ENCODE data around the gene RAD51B.
"Not testable (repeated sequence)": the region's sequence is repeated elsewhere in the genome, so short reads cannot be mapped to it uniquely, and the experiment has no call there.

RAD51B gene

DNA sequence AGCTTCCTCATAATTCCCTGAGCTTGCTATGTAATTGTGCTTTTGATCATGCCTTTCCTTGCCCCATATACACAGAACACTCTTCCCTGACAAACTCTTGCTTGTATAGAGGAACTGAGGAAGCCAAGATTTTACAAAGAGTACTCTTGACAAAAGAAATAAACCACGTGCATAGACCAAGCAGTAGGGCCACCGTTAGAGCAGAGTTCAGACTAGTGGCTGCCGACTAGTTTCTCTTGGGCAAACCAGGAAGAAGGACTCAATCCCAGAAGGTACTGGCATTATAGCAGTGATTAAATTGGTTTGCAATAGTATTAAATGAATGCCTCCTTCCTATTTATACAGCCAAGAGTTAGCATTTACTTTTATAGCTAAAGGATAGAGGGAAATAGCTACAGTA, 146.1 kb downstream of the RAD51B start:
- H3K27me3 ChIP-seq (ENCODE audit: insufficient read depth, poor library complexity, severe bottlenecking) = no peaks in the 10 kb centered on the region
- H3K27ac ChIP-seq (replicated peaks) = no peak overlapping the region
- DNase-seq (ENCODE audit: low read depth in 1 of 2, low spot score in 1 of 2) = no peak
- no peak overlapping the region for H3K4me3 ChIP-seq (replicated peaks; ENCODE audit: insufficient read depth, low read length)
- no peak for TF ChIP-seq POLR2AphosphoS5 (IDR thresholded peaks at IDR 0.05; ENCODE audit: low read depth)
- TF ChIP-seq SPI1 (IDR thresholded peaks at IDR 0.05; ENCODE audit: borderline replicate concordance, low read depth) = no peak
- no peak for TF ChIP-seq GABPA (IDR thresholded peaks at IDR 0.05; ENCODE audit: low read depth)
- TF ChIP-seq, protein P1, sequence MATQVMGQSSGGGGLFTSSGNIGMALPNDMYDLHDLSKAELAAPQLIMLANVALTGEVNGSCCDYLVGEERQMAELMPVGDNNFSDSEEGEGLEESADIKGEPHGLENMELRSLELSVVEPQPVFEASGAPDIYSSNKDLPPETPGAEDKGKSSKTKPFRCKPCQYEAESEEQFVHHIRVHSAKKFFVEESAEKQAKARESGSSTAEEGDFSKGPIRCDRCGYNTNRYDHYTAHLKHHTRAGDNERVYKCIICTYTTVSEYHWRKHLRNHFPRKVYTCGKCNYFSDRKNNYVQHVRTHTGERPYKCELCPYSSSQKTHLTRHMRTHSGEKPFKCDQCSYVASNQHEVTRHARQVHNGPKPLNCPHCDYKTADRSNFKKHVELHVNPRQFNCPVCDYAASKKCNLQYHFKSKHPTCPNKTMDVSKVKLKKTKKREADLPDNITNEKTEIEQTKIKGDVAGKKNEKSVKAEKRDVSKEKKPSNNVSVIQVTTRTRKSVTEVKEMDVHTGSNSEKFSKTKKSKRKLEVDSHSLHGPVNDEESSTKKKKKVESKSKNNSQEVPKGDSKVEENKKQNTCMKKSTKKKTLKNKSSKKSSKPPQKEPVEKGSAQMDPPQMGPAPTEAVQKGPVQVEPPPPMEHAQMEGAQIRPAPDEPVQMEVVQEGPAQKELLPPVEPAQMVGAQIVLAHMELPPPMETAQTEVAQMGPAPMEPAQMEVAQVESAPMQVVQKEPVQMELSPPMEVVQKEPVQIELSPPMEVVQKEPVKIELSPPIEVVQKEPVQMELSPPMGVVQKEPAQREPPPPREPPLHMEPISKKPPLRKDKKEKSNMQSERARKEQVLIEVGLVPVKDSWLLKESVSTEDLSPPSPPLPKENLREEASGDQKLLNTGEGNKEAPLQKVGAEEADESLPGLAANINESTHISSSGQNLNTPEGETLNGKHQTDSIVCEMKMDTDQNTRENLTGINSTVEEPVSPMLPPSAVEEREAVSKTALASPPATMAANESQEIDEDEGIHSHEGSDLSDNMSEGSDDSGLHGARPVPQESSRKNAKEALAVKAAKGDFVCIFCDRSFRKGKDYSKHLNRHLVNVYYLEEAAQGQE (IDR thresholded peaks at IDR 0.05; ENCODE audit: insufficient replicate concordance, low read depth) = no peak
- no peak for TF ChIP-seq CTCF (IDR thresholded peaks at IDR 0.05; ENCODE audit: insufficient read depth, low read length)

- no peak for DNase-seq (ENCODE audit: low read depth in 1 of 2, low spot score in 1 of 2)
- TF ChIP-seq POLR2AphosphoS5 (IDR thresholded peaks at IDR 0.05; ENCODE audit: low read depth) = no peak
- no peak for TF ChIP-seq GABPA (IDR thresholded peaks at IDR 0.05; ENCODE audit: low read depth)
- TF ChIP-seq, protein P1 (IDR thresholded peaks at IDR 0.05; ENCODE audit: insufficient replicate concordance, low read depth) = no peak
- no peak for TF ChIP-seq CTCF (IDR thresholded peaks at IDR 0.05; ENCODE audit: insufficient read depth, low read length)
- no peak for TF ChIP-seq SPI1 (IDR thresholded peaks at IDR 0.05; ENCODE audit: borderline replicate concordance, low read depth)
- Histone ChIP-seq H3K27ac (replicated peaks) (no peak overlapping the region), H3K27me3 (ENCODE audit: insufficient read depth, poor library complexity, severe bottlenecking) (no peaks in the 10 kb centered on the region), H3K4me3 (replicated peaks; ENCODE audit: insufficient read depth, low read length) (no peak overlapping the region)
Observed at GRCh38 chr14:67967206-67967605, 147.6 kb downstream of the RAD51B start.

DNA sequence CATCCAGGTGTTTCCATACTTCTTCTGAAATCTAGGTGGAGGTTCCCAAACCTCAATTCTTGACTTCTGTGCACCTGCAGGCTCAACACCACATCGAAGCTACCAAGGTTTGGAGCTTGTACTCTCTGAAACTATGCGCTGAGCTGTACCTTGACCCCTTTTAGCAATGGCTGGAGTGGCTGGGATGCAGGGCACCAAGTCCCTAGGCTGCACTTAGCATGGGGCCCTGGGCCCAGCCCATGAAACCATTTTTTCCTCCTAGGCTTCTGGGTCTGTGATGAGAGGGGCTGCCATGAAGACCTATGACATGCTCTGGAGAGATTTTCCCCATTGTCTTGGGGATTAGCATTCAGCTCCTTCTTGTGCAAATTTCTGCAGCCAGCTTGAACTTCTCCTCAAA, 148.4 kb downstream of the RAD51B start:
- DNase-seq (ENCODE audit: low read depth in 1 of 2, low spot score in 1 of 2); H3K27ac ChIP-seq (replicated peaks); H3K27me3 ChIP-seq (ENCODE audit: insufficient read depth, poor library complexity, severe bottlenecking); H3K4me3 ChIP-seq (replicated peaks; ENCODE audit: insufficient read depth, low read length): not testable (repeated sequence)

DNA sequence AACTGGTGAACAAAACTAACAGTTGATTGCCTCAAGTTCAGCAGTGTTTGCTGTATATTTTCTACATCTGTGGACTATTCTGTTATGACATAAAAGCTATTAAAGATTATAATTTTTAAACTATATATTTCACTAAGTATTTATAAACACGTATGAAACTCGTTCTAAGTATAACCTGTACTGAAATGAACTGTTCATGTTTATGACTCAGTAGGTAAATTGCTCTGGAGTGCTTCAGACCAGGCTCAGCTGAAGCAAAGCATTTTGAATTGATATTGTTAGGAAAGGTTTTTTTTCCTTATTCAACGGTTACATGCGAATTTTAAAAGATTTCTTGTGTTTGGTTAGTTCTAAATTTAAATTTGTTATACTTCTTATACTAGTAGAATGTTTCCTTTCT, 151.3 kb downstream of the RAD51B start:
- no peak overlapping the region for H3K27ac ChIP-seq (replicated peaks)
- no peak overlapping the region for H3K4me3 ChIP-seq (replicated peaks; ENCODE audit: insufficient read depth, low read length)
- H3K27me3 ChIP-seq (ENCODE audit: insufficient read depth, poor library complexity, severe bottlenecking) = no peaks in the 10 kb centered on the region
- TF ChIP-seq CTCF (IDR thresholded peaks at IDR 0.05; ENCODE audit: insufficient read depth, low read length) (no peak), GABPA (IDR thresholded peaks at IDR 0.05; ENCODE audit: low read depth) (no peak), SPI1 (IDR thresholded peaks at IDR 0.05; ENCODE audit: borderline replicate concordance, low read depth) (no peak), POLR2AphosphoS5 (IDR thresholded peaks at IDR 0.05; ENCODE audit: low read depth) (no peak)
- TF ChIP-seq, protein P1 (IDR thresholded peaks at IDR 0.05; ENCODE audit: insufficient replicate concordance, low read depth) = no peak
- DNase-seq (ENCODE audit: low read depth in 1 of 2, low spot score in 1 of 2) = no peak

Measured in HL-60 (cell line).